ES-I3 (cell line): ENCODE data around the gene NAPA.
"Not testable (repeated sequence)": the region's sequence is repeated elsewhere in the genome, so short reads cannot be mapped to it uniquely, and the experiment has no call there.

Source experiments
- H3K36me3 ChIP-seq: 2 replicates; pipeline ENCODE4 v1.6.1; 2013; ENCODE audit warnings: mild to moderate bottlenecking, low read length, control low read depth, moderate library complexity; ENCODE audit not compliant: insufficient read depth
- H3K4me1 ChIP-seq: 2 replicates; pipeline ENCODE4 v1.6.1; 2013; ENCODE audit warnings: mild to moderate bottlenecking, control low read depth, low read length; ENCODE audit not compliant: insufficient read depth
- H3K9ac ChIP-seq: 2 replicates; pipeline ENCODE4 v1.6.1; 2013; ENCODE audit warnings: low read depth, mild to moderate bottlenecking, low read length, moderate library complexity
- H3K9me3 ChIP-seq: 2 replicates; pipeline ENCODE4 v1.6.1; 2013; ENCODE audit warnings: mild to moderate bottlenecking, low read length, moderate library complexity; ENCODE audit not compliant: control insufficient read depth, insufficient read depth

The NAPA gene

DNA sequence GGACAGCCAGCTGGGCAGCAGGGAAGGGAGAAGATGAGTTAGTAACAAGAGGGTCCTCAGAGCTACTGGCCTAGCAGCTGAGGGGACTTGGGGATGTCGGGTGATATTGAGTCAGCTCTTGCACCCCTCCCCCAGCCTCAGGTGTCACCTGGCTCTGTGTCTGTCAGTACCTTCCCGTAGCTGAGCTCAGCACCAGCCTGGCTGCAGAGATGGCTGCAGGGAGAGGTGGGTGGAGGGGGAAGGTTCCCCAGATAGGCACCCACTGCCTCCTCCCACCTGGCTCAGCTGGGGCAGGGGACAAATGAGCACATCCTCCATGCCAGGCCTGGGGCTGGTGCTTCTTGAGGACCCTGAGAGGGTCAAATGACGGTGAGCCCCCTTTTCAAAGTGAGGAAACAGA, 24.0 kb downstream of the NAPA start:
- Histone ChIP-seq H3K4me1 (no peaks in the 10 kb centered on the region), H3K9me3 (no peaks in the 10 kb centered on the region), H3K36me3 (peaks cover 4% of the 10 kb centered on the region), H3K9ac (no peak overlapping the region)

DNA sequence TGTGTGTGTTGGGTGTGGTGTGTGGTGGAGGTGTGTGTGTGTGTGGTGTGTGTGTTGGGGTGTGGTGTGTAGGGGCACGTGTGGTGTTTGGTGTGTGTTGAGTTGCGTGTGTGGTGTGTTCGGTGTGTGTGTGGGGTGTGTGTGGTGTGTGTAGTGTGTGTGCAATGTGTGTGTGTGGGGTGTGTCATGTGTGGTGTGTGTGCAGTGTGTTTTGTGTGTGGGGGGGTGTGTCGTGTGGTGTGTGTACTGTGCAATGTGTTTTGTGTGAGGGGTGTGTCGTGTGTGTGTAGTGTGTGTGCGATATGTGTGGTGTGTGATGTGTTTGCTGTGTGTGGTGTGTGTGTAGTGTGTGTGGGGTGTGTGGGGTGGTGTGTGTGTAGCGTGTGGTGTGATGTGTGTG, 24.8 kb downstream of the NAPA start:
- Histone ChIP-seq H3K9me3 (no peaks in the 10 kb centered on the region), H3K9ac (no peak overlapping the region), H3K36me3 (peaks cover 7% of the 10 kb centered on the region), H3K4me1 (no peaks in the 10 kb centered on the region)

DNA sequence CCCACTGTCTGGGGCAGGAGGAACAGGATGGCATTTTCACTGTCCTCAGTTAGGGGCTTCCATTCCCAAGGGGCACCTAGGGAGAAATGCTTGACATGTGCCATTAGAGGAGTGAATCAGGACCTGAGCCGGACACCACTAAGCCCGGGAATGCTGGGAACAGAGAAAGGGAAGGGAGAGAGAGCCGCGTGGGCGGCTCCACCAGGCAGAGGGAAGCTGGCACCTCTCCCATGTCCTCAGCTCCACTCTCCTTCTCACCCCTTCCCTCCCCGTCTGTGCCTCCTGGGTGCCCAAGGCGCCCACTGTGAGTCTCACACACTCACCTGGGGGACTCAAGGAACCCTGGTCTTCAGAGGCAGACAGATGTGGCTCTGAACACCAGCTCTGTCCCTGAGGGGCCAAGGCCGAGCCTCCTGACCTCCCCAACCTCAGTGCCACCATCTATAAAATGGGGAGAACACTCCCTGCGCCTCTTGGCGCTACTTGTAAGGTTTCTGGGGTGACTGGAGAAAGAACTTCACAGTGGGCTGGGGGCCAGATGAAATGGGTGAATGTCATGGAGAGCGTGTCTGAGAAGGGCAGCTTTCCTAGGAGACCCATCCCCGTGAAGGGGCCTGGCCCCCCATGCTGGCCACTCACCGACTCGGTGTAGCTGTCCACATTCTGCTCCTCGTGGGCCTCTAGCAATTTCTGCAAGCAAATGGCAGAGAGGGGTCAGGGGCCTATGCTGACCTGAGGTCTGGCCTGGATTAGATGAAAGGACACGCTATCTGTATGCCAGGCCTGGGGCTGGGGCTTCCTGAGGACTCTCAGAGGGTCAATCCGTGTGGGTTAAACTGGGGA, 25.6 kb downstream of the NAPA start:
- H3K36me3 ChIP-seq: peaks cover 7% of the 10 kb centered on the region
- no peaks in the 10 kb centered on the region for H3K9me3 ChIP-seq
- no peaks in the 10 kb centered on the region for H3K4me1 ChIP-seq
- H3K9ac ChIP-seq: no peak overlapping the region

DNA sequence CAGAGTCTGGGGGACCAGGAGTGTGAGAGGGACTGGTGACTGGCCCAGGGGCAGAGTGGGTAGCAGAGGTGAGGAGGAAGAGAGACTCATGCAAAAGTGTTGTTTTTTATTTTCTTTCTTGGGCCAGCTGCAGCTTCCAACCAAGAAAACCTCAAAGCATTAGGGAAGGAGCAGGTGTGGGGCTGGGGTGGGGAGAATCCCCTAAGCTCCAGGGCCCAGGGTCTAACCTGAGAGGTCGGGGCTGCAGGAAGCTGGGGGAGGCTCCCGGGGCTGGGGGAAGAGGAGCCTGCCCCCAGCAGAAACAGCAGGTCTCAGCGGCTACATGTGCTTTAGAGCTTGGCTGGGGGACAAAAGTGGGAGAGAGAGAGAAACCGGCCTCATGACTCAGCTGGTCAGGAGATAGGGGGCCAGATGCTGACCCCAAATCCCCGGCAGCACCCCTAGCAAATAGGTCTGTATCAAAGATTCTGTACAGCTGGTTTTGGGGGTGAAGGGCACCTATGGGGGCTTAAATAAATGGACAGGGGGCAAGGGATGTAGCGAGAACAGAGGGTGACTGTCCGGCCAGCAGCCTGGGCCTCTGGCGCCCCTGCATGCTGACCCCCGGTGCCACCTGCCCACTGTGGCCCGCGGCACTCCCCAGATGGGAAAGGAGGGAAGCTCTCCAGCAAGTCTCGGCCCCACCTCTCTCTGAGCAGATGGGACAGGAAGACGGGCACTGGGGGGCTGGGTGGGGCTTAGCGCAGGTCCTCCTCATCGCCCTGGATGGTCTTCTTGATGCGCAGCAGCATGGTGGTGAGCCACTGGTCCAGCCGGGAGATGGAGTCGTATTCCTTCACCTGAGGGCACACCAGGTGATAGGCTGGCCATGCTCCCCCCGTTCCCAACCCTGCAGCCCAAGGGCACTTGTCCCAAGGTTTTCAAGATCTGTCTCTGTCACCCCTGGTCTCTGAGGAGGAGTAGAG, 27.0 kb downstream of the NAPA start:
- Histone ChIP-seq H3K9ac (no peak overlapping the region), H3K9me3 (no peaks in the 10 kb centered on the region), H3K36me3 (peaks cover 7% of the 10 kb centered on the region), H3K4me1 (no peaks in the 10 kb centered on the region)

DNA sequence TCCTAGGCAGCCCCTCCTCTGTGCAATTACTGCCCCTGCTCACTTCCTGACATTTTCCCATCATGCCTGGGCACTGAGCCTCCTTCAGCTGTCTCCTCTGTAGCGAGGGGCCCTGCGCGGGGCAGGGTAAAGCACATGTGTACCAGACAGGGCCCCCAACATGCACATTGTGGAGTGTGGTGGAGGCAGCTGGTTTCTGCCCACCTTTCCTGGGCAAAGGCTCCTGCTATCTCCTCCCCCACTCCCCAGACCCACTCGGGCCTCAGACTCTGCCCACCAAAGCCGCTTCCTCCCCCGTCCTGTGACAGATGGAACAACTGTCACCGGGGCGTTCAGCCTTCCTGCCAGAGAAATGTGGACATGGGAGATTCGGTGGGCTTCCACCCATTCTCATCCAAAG, 28.0 kb downstream of the NAPA start:
- Histone ChIP-seq H3K9ac (no peak overlapping the region), H3K4me1 (no peaks in the 10 kb centered on the region), H3K36me3 (peaks cover 7% of the 10 kb centered on the region), H3K9me3 (no peaks in the 10 kb centered on the region)

DNA sequence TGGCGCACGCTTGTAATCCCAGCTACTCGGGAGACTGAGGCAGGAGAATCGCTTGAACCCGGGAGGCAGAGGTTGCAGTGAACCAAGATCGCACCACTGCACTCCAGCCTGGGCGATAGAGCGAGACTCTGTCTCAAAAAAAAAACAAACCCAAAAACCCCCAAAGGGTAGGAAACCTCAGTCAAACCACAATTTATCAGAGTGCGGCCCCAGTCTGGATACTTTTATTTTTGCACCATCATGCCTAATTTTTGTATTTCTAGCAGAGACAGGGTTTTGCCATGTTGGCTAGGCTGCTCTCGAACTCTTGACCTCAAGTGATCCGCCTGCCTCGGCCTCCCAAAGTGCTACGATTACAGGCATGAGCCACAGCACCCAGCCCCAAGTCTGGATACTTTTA, 28.6 kb downstream of the NAPA start:
- not testable (repeated sequence) for H3K4me1 ChIP-seq, H3K9ac ChIP-seq, H3K9me3 ChIP-seq, H3K36me3 ChIP-seq

DNA sequence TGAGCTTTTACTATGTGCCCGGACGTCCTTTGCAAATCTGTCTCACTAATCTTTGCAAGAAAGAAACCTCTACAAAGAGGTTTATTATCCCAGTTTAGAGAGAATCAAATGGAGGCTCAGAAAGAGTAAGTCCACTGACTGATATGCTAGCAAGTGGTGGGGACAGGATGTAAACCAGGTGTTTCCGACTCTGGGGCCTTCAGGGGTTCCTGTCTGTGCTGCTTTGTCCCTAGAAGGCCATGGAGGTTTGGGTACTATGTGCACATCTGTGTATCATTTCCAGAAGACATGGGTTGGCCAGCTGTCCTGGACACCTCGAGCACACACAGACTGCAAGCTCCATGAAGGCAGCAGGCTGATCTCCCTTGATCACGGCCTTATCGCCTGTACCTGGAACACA, 29.7 kb downstream of the NAPA start:
- H3K9me3 ChIP-seq: no peaks in the 10 kb centered on the region
- H3K4me1 ChIP-seq: no peaks in the 10 kb centered on the region
- no peak overlapping the region for H3K9ac ChIP-seq
- peaks cover 6% of the 10 kb centered on the region for H3K36me3 ChIP-seq

DNA sequence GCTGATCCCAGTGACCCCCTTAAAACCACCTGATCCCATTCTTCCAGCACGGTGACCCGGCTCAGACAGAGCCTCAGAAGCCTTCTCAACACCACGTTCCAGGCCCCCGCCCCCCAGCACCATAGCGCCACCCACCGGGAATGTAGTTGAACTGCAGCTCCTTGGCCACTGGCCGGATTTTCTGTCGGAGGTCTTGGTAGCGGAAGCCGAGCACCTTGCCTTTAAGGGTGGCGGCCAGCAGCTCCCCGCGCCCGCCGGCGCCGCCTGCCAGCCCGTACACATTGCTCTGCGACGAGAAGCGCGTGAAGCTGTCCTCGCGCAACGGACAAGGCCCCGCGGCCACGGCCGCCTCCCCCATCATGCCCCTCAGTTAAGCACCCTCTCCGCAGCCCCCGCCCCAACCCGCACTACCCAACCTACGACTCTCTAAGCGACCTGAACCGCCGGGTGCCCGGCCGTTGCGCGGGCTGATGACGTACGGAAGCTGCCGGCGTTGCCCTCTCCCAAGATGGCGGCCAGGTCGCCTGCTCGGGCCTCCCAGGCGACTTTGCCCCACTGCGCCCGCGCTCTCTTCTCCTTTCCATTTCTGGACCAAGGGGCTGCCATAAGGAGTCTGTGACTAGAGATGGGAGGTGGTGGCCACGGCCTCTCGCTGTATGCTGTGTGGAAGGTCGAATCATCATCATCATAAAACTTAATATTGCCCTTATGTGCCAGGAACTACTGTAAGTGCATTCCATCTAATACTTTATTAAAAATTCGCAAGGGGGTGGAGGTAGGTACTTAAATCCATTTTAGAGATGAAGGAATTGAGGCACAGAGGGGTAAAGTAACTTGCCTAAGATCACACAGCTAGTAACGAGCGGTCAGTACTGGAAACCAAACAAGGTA, 30.8 kb downstream of the NAPA start, which contains the start of gene KPTN:
TSS of gene KPTN (minus strand) at position 420 of the 891 bp plus-strand sequence. CDS start at position 361, 59 bp downstream.
- Histone ChIP-seq H3K4me1 (no peaks in the 10 kb centered on the region; the same call in 1 of the 2 replicates), H3K9ac (peak within 1 kb of the TSS; percentile 79), H3K9me3 (no peaks in the 10 kb centered on the region), H3K36me3 (peaks cover 3% of the 10 kb centered on the region)

DNA sequence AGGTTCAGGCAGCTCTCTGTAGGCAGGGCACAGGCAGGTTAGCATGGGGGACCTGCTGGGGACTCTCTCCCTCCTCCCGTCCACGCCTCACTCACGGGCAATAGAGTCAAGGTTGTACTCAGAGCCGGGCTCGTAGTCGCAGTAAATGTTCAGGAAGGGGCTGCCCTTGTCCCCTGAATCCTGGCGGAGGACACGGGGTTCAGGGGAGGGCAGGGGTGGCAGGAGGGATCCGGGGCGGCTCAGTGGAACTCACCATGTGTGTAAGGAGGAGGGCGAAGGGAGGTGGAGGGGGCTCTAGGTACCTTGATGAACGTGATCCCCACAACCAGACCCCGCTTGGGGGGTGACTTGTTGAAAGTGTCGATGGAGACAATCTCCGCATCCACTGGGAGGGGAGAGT, 31.7 kb downstream of the NAPA start:
- Histone ChIP-seq H3K4me1 (no peaks in the 10 kb centered on the region; the same call in 1 of the 2 replicates), H3K36me3 (peaks cover 3% of the 10 kb centered on the region; the same call in 1 of the 2 replicates), H3K9ac (no peak overlapping the region; the same call in 1 of the 2 replicates), H3K9me3 (no peaks in the 10 kb centered on the region)

DNA sequence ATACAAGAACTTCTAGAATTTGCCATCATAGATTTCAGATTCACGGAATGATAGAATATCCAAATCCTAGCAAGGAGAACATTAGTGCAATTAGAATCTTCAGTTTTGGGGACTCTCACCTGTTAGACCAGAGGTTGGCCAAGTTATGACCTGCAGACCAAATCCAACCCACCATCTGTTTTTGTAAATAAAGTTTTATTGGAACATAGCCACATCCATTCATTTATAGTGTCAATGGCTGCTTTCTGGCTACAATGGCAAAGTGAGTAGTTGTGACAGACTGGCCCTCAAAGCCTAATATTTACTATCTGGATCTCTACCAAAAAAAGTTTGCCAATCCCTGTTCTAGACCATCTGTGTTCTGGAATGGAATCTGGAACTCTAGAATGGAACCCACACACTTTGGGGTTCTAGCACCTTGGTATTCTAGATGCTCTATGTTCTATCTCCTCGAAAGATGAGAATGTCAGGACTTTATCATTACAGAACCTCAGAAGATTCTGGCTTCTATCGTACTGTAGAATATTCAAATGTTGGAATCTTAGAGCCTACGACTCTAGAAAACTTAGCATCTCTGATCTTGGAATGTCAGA, 33.3 kb downstream of the NAPA start:
- no peaks in the 10 kb centered on the region; the same call in 1 of the 2 replicates for H3K4me1 ChIP-seq
- no peak overlapping the region for H3K9ac ChIP-seq
- peaks cover 3% of the 10 kb centered on the region; the same call in 1 of the 2 replicates for H3K36me3 ChIP-seq
- H3K9me3 ChIP-seq: no peaks in the 10 kb centered on the region

DNA sequence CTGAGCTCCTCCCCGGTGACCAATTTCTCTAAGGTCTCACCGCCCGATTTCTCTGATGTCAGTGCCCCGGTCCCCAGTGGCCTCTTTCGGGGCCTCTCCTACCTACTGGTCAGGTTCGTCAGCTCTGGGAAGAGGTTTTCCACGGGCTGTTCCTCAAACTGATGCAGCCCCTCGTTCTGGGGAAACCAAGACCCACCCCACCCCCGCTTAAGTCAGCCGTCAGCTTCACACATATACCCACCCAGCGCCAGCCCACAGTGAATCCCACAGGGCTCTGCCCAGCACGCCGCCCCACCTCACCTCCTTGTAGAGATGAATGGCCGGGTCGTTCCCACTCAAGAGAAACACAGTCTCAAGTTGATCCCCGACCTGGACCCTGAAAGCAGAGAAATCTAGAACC, 34.2 kb downstream of the NAPA start:
- Histone ChIP-seq H3K4me1 (no peaks in the 10 kb centered on the region; the same call in 1 of the 2 replicates), H3K36me3 (peaks cover 3% of the 10 kb centered on the region; the same call in 1 of the 2 replicates), H3K9ac (0 out of 2 replicates have a peak overlapping the region, but pooled peaks have one; percentile 45), H3K9me3 (no peaks in the 10 kb centered on the region)

DNA sequence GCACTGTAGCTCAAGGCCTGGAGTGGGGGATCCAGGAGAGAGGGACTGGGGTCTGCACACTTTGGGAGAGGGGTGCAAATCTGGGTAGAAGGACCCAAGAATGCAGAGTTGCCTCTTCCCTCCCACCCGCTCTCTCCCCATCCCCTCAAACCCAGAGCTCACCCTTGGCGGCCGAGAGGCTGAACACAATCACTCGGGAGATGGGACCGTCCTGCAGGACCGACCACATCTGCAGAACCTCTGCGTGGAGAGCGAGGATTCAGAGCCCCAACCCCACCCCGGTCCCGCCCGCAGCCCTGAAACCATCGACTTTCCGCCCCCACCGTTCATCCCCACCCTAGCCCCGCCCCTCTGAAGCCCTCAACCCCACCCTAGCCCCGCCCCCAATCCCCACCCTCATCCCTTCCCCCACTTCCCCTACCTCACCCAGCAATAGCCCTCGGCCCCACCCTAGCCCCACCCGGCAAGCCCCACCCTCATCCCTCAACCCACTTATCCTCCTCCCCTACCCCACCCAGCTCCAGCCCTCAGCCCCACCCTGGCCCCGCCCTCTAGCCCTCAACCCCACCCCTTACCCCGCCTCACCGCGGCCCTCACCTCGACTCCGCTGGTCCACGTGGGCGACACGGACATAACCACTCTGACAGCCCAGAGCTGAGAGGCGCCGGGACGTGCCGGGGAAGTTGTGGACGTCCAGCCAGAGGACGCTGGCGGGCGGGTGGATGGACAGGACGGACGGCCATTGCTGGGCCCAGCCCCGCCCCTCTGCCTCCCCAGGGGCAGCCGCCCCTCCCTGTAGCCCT, 35.0 kb downstream of the NAPA start:
- peak overlapping the region; percentile 66 for H3K9ac ChIP-seq
- no peaks in the 10 kb centered on the region; the same call in 1 of the 2 replicates for H3K4me1 ChIP-seq
- H3K9me3 ChIP-seq: no peaks in the 10 kb centered on the region
- no peaks in the 10 kb centered on the region; the same call in 1 of the 2 replicates for H3K36me3 ChIP-seq
